H9 (cell line): ENCODE data around the gene NPM3. TPM values are rescaled to one million over a fixed set of nuclear protein-coding genes. Genes with fewer than 3 reads are reported as not detected.

Experiments used
- DNase-seq: peaks from one replicate; pipeline ENCODE4 v3.0.0-alpha.2; 2017
- H2AFZ ChIP-seq: one replicate; pipeline ENCODE4 v1.6.1; 2013; ENCODE audit warnings: mild to moderate bottlenecking, low read length, control low read depth, moderate library complexity
- H2AK5ac ChIP-seq: 2 replicates; pipeline ENCODE4 v1.6.1; 2013; ENCODE audit warnings: low read length, control low read depth, mixed read lengths; ENCODE audit not compliant: insufficient read length
- H2BK120ac ChIP-seq: one replicate; pipeline ENCODE4 v1.6.1; 2013; ENCODE audit warnings: low read depth, mild to moderate bottlenecking, low read length, control low read depth, inconsistent platforms; ENCODE audit not compliant: poor library complexity, severe bottlenecking
- H2BK12ac ChIP-seq: 2 replicates; pipeline ENCODE4 v1.6.1; 2013; ENCODE audit warnings: low read length, control low read depth, mixed read lengths, low read depth; ENCODE audit not compliant: insufficient read length
- H2BK15ac ChIP-seq: 2 replicates; pipeline ENCODE4 v1.6.1; 2013; ENCODE audit warnings: low read depth, low read length, control low read depth
- H2BK20ac ChIP-seq: one replicate; pipeline ENCODE4 v1.6.1; 2013; ENCODE audit warnings: low read depth, mild to moderate bottlenecking, low read length, control low read depth, inconsistent platforms; ENCODE audit not compliant: poor library complexity, severe bottlenecking
- H2BK5ac ChIP-seq: 2 replicates; pipeline ENCODE4 v1.6.1; 2013; ENCODE audit warnings: low read length, control low read depth, mixed read lengths; ENCODE audit not compliant: insufficient read length
- H3K14ac ChIP-seq: 2 replicates; pipeline ENCODE4 v1.6.1; 2013; ENCODE audit warnings: low read length, control low read depth; ENCODE audit not compliant: insufficient read depth
- H3K18ac ChIP-seq: 2 replicates; pipeline ENCODE4 v1.6.1; 2013; ENCODE audit warnings: low read depth, mild to moderate bottlenecking, mixed read lengths, low read length, control low read depth; ENCODE audit not compliant: insufficient read length
- H3K23ac ChIP-seq: 2 replicates; pipeline ENCODE4 v1.6.1; 2013; ENCODE audit warnings: low read length, control low read depth, mixed read lengths, low read depth; ENCODE audit not compliant: insufficient read length
- H3K23me2 ChIP-seq: 2 replicates; pipeline ENCODE4 v1.6.1; 2013; ENCODE audit warnings: low read depth, mild to moderate bottlenecking, mixed read lengths, low read length, control low read depth; ENCODE audit not compliant: insufficient read length, poor library complexity, severe bottlenecking
- H3K27ac ChIP-seq: 2 replicates; pipeline ENCODE4 v1.5.1; 2013; ENCODE audit warnings: low read length, control low read depth, mixed read lengths, low read depth; ENCODE audit not compliant: insufficient read length
- H3K27me3 ChIP-seq: 2 replicates; pipeline ENCODE4 v1.6.1; 2013; ENCODE audit warnings: low read length, control low read depth, inconsistent platforms; ENCODE audit not compliant: insufficient read depth
- H3K4ac ChIP-seq: 2 replicates; pipeline ENCODE4 v1.6.1; 2013; ENCODE audit warnings: low read depth, mild to moderate bottlenecking, control low read depth, inconsistent platforms, low read length, moderate library complexity
- H3K4me1 ChIP-seq: 2 replicates; pipeline ENCODE4 v1.6.1; 2013; ENCODE audit warnings: low read length, control low read depth, inconsistent platforms; ENCODE audit not compliant: insufficient read depth
- H3K4me2 ChIP-seq: 2 replicates; pipeline ENCODE4 v1.6.1; 2013; ENCODE audit warnings: low read length, control low read depth, mixed read lengths; ENCODE audit not compliant: insufficient read length, insufficient read depth
- H3K56ac ChIP-seq: 2 replicates; pipeline ENCODE4 v1.6.1; 2013; ENCODE audit warnings: low read depth, mild to moderate bottlenecking, mixed read lengths, low read length, control low read depth; ENCODE audit not compliant: insufficient read length
- H3K79me1 ChIP-seq: 2 replicates; pipeline ENCODE4 v1.6.1; 2013; ENCODE audit warnings: low read depth, mild to moderate bottlenecking, moderate library complexity, low read length, control low read depth, inconsistent platforms; ENCODE audit not compliant: insufficient read depth, poor library complexity, severe bottlenecking
- H3K79me2 ChIP-seq: 2 replicates; pipeline ENCODE4 v1.6.1; 2013; ENCODE audit warnings: low read length, control low read depth, inconsistent platforms; ENCODE audit not compliant: insufficient read depth
- H3K9ac ChIP-seq: 2 replicates; pipeline ENCODE4 v1.6.1; 2013; ENCODE audit warnings: low read length, control low read depth, mixed read lengths; ENCODE audit not compliant: insufficient read length; ENCODE audit errors: extremely low read depth
- H3K9me3 ChIP-seq: one replicate; pipeline ENCODE4 v1.6.1; 2013; ENCODE audit warnings: low read depth, low read length, inconsistent platforms; ENCODE audit not compliant: control insufficient read depth
- H3T11ph ChIP-seq: one replicate; pipeline ENCODE4 v1.6.1; 2013; ENCODE audit warnings: mild to moderate bottlenecking, low read length, control low read depth, inconsistent platforms
- H4K20me1 ChIP-seq: one replicate; pipeline ENCODE4 v1.6.1; 2013; ENCODE audit not compliant: control insufficient read depth, insufficient read length, insufficient read depth
- H4K5ac ChIP-seq: 2 replicates; pipeline ENCODE4 v1.6.1; 2013; ENCODE audit warnings: low read depth, mild to moderate bottlenecking, mixed read lengths, low read length, control low read depth; ENCODE audit not compliant: insufficient read length
- H4K8ac ChIP-seq: replicated peaks from 2 replicates; pipeline ENCODE4 v1.6.1; 2013; ENCODE audit warnings: low read length, control low read depth, mixed read lengths, low read depth; ENCODE audit not compliant: insufficient read length
- H4K91ac ChIP-seq: 2 replicates; pipeline ENCODE4 v1.6.1; 2013; ENCODE audit warnings: low read depth, mild to moderate bottlenecking, moderate library complexity, mixed read lengths, low read length, control low read depth; ENCODE audit not compliant: insufficient read length
- H3K27ac Mint-ChIP-seq, 3 experiments: 2 replicates in 2 of 3; 3 replicates in 1 of 3; pipeline ENCODE4 v1.8.0; 2020 to 2021; ENCODE audit warnings: mixed read lengths in 3 of 3, mild to moderate bottlenecking in 1 of 3, moderate library complexity in 1 of 3
- H3K27me3 Mint-ChIP-seq: 2 replicates; pipeline ENCODE4 v1.8.0; 2021; ENCODE audit warnings: low read depth, mild to moderate bottlenecking, moderate library complexity, mixed read lengths
- H3K36me3 Mint-ChIP-seq, 3 experiments: 2 replicates in 2 of 3; 3 replicates in 1 of 3; pipeline ENCODE4 v1.8.0; 2020 to 2021; ENCODE audit warnings: low read depth in 3 of 3, mixed read lengths in 3 of 3; ENCODE audit not compliant: insufficient read depth in 1 of 3
- H3K4me1 Mint-ChIP-seq, 2 experiments: 2 replicates each; pipeline ENCODE4 v1.8.0; 2020; ENCODE audit warnings: mixed read lengths in 2 of 2
- H3K4me3 Mint-ChIP-seq, 2 experiments: 2 replicates in 1 of 2; 3 replicates in 1 of 2; pipeline ENCODE4 v1.8.0; 2020 to 2021; ENCODE audit warnings: mild to moderate bottlenecking in 2 of 2, mixed read lengths in 2 of 2, moderate library complexity in 1 of 2
- H3K9me3 Mint-ChIP-seq, 2 experiments: 2 replicates in 1 of 2; 3 replicates in 1 of 2; pipeline ENCODE4 v1.8.0; 2020; ENCODE audit warnings: mild to moderate bottlenecking in 2 of 2, mixed read lengths in 2 of 2, moderate library complexity in 1 of 2
- WGBS: extraction: QIAGEN DNeasy Blood & Tissue Kit; methylation state at CpG from one replicate; pipeline ENCODE4 v1.1.7; 2013; ENCODE audit warnings: missing lambda C conversion rate, low lambda C conversion rate, mixed read lengths; ENCODE audit not compliant: insufficient read length; ENCODE audit errors: extremely low coverage; 5-methylcytosine and 5-hydroxymethylcytosine counted together
- total RNA-seq: library from RNA; stranded (reverse); gene quantifications from 2 replicates; pipeline ENCODE4 v1.2.1, GENCODE V29; 2021
- TF ChIP-seq, protein P1 (sequence below): fragments of 200-600 bp; sonication (generic); conservative IDR thresholded peaks from 3 replicates; pipeline ENCODE4 v1.8.0; 2021; ENCODE audit warnings: antibody characterized with exemption, mild to moderate bottlenecking

NPM3 gene
- total RNA-seq, 1 experiment from 2014 or later, result 133 TPM

DNA sequence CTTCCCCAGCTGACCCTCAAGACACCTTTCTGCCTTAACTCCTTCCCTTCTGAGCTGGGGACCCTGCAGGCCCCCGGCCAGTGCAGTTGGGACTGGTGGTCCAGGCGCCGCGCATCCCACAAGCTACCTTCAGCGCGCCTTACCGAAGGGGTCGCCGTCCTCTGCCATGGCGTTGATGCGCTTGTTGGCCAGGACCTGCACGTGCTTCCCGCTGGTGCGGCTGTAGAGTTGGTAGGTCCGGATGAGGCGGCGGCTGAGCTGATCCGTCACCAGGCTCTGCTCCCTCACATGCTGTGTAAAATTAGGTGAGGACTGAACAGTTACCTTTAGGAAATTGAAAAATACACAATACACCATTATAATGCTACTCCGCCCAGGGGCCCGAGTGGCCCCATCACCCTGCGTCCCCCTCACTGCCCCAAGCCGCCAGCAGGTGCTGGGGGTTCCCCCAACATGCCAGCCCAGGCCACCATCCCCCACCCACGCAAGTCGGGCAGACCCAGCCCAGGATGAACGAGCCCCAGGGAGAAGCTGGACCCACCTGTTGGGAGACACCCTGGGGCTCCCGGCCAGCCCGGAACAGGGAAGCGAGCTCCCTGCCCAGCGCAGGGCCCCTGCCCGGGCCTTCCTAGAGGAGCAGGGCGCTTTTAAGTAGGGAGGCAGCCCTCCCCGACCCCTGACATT lies 8.5 kb downstream of the NPM3 start:
- Histone ChIP-seq H4K8ac (no peak overlapping the region), H3K23me2 (peaks cover 29% of the 10 kb centered on the region), H4K5ac (no peak overlapping the region), H3K27ac (no peak overlapping the region), H3K9ac (no peak overlapping the region), H3K56ac (no peak overlapping the region), H3K14ac (no peak overlapping the region), H2AFZ (no peak overlapping the region), H3K4me1 (peaks cover 7% of the 10 kb centered on the region; the same call in 1 of the 2 replicates), H2AK5ac (no peak overlapping the region), H3K18ac (no peak overlapping the region), H2BK15ac (no peak overlapping the region), H3K4me2 (peak overlapping the region; percentile 42), H2BK5ac (no peak overlapping the region), H2BK12ac (no peak overlapping the region), H3K27me3 (peaks cover 54% of the 10 kb centered on the region), H3K79me2 (no peaks in the 10 kb centered on the region), H2BK120ac (no peak overlapping the region), H4K20me1 (no peaks in the 10 kb centered on the region), H2BK20ac (no peak overlapping the region), H3K23ac (no peak overlapping the region), H3T11ph (no peak overlapping the region), H3K79me1 (no peaks in the 10 kb centered on the region), H3K9me3 (no peaks in the 10 kb centered on the region), H4K91ac (no peak overlapping the region), H3K4ac (no peak overlapping the region)
- WGBS, result no CpG with 5 or more reads among the region's 32 CpGs
- peak; percentile 70 for DNase-seq
- H3K4me1 Mint-ChIP-seq, result peaks cover 53 to 63% of the 10 kb centered on the region in 2 experiments
- H3K36me3 Mint-ChIP-seq, result peaks cover 3 to 12% (median 6%) of the 10 kb centered on the region in 3 experiments; a peak in 4 of 7 replicates
- H3K27ac Mint-ChIP-seq, result no peak overlapping the region
- no peaks in the 10 kb centered on the region; a peak in 1 of 5 replicates for H3K9me3 Mint-ChIP-seq
- peak overlapping the region; percentile 52 to 80 for H3K4me3 Mint-ChIP-seq
- H3K27me3 Mint-ChIP-seq, result peaks cover 73% of the 10 kb centered on the region
- TF ChIP-seq, protein P1, sequence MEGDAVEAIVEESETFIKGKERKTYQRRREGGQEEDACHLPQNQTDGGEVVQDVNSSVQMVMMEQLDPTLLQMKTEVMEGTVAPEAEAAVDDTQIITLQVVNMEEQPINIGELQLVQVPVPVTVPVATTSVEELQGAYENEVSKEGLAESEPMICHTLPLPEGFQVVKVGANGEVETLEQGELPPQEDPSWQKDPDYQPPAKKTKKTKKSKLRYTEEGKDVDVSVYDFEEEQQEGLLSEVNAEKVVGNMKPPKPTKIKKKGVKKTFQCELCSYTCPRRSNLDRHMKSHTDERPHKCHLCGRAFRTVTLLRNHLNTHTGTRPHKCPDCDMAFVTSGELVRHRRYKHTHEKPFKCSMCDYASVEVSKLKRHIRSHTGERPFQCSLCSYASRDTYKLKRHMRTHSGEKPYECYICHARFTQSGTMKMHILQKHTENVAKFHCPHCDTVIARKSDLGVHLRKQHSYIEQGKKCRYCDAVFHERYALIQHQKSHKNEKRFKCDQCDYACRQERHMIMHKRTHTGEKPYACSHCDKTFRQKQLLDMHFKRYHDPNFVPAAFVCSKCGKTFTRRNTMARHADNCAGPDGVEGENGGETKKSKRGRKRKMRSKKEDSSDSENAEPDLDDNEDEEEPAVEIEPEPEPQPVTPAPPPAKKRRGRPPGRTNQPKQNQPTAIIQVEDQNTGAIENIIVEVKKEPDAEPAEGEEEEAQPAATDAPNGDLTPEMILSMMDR, result no peak
